Activated CD8-positive, alpha-beta memory T cell treated with anti-CD3 and anti-CD28 coated beads, Interleukin-2, amount 10 ng/mL, durations not matched to agents 7 days and 5 days (primary cell): ENCODE data around the gene ZFP36. TPM values are rescaled to one million over a fixed set of nuclear protein-coding genes. Genes with fewer than 3 reads are reported as not detected.

ENCODE experiments used
- ATAC-seq: fragments of 150-1000 bp; cut with Tn5 transposase; one replicate; pipeline ENCODE4 v1.10.0; 2021; ENCODE audit warnings: moderate library complexity
- CTCF ChIA-PET: fragments of 350-600 bp; sonication (Branson Sonifier 250); formaldehyde crosslinking; loops from one replicate; lab custom pipeline; 2021; ENCODE audit warnings: antibody characterized with exemption; lab: Charles Lee
- DNase-seq: peaks from one replicate; pipeline ENCODE4 v3.0.0-alpha.2; 2020
- H3K27ac Mint-ChIP-seq: one replicate; pipeline ENCODE4 v1.8.0; 2021; ENCODE audit warnings: mild to moderate bottlenecking, mixed read lengths
- H3K27me3 Mint-ChIP-seq: one replicate; pipeline ENCODE4 v1.8.0; 2021; ENCODE audit warnings: mixed read lengths
- H3K36me3 Mint-ChIP-seq: one replicate; pipeline ENCODE4 v1.8.0; 2021; ENCODE audit warnings: mild to moderate bottlenecking, mixed read lengths
- H3K4me1 Mint-ChIP-seq: one replicate; pipeline ENCODE4 v1.8.0; 2021; ENCODE audit warnings: mixed read lengths
- H3K4me3 Mint-ChIP-seq: one replicate; pipeline ENCODE4 v1.8.0; 2021; ENCODE audit warnings: mild to moderate bottlenecking, moderate library complexity, mixed read lengths
- H3K9me3 Mint-ChIP-seq: one replicate; pipeline ENCODE4 v1.8.0; 2022; ENCODE audit warnings: low read depth, mixed read lengths
- total RNA-seq, 2 experiments: library from RNA; stranded (reverse); gene quantifications; one replicate each; pipeline ENCODE4 v1.2.3, GENCODE V29; 2021

Gene ZFP36
- total RNA-seq, 2 experiments from 2014 or later, result 45.1 to 107 TPM

GRCh38 chr19:39405261-39405957, 1.2 kb upstream of the ZFP36 start:
- Mint-ChIP-seq H3K27me3 (no peaks in the 10 kb centered on the region), H3K4me1 (peaks cover 56% of the 10 kb centered on the region), H3K4me3 (no peak overlapping the region), H3K36me3 (peaks cover 22% of the 10 kb centered on the region), H3K27ac (peak overlapping the region; percentile 89), H3K9me3 (no peaks in the 10 kb centered on the region)
- CTCF ChIA-PET, result interaction anchor here (0.9 to 4.5 kb wide), 4 partner anchors 7 to 194 kb away, joined by 3 to 76 read pairs (median 4); partner anchors contain the start of genes MED29 and PAF1
- no peak for ATAC-seq
- DNase-seq, result no peak

GRCh38 chr19:39405958-39406655, 540 bp upstream of the ZFP36 start:
- Mint-ChIP-seq H3K4me1 (peaks cover 57% of the 10 kb centered on the region), H3K36me3 (peaks cover 25% of the 10 kb centered on the region), H3K4me3 (peak overlapping the region; percentile 84), H3K27ac (peak overlapping the region; percentile 89), H3K9me3 (no peaks in the 10 kb centered on the region), H3K27me3 (no peaks in the 10 kb centered on the region)
- DNase-seq, result peak; percentile 93
- ATAC-seq, result peak; percentile 6
- CTCF ChIA-PET, result interaction anchor here (4.5 kb wide), 1 partner anchor 8 kb away, joined by 76 read pairs; no protein-coding TSS in a partner anchor

- H3K9me3 Mint-ChIP-seq, result no peaks in the 10 kb centered on the region
- H3K4me3 Mint-ChIP-seq, result peak overlapping the region; percentile 84
- H3K27ac Mint-ChIP-seq, result peak overlapping the region; percentile 98
- ATAC-seq (no peak), DNase-seq (no peak)
- no peaks in the 10 kb centered on the region for H3K27me3 Mint-ChIP-seq
- CTCF ChIA-PET, result interaction anchor here (1.3 to 4.5 kb wide), 3 partner anchors 9 to 68 kb away, joined by 3 to 76 read pairs (median 13); partner anchors contain the start of genes MED29 and PAF1
- H3K36me3 Mint-ChIP-seq, result peaks cover 27% of the 10 kb centered on the region
- peaks cover 54% of the 10 kb centered on the region for H3K4me1 Mint-ChIP-seq
These were observed 688 bp downstream of the ZFP36 start for GRCh38 chr19:39407410-39407659.

- Mint-ChIP-seq H3K4me1 (peaks cover 50% of the 10 kb centered on the region), H3K36me3 (peaks cover 27% of the 10 kb centered on the region), H3K27me3 (no peaks in the 10 kb centered on the region), H3K27ac (peak overlapping the region; percentile 98), H3K9me3 (no peaks in the 10 kb centered on the region), H3K4me3 (peak overlapping the region; percentile 84)
- CTCF ChIA-PET, result interaction anchor here (1.3 to 4.5 kb wide), 4 partner anchors 10 to 68 kb away, joined by 3 to 76 read pairs (median 9); partner anchors contain the start of genes MED29, PAF1 and RPS16
- DNase-seq, result peak; percentile 92
- ATAC-seq, result peak; percentile 3
These were observed 1.2 kb downstream of the ZFP36 start for GRCh38 chr19:39407660-39408391.

GRCh38 chr19:39408392-39409207, 2.0 kb downstream of the ZFP36 start:
- CTCF ChIA-PET, result interaction anchor here (1.0 to 4.5 kb wide), 5 partner anchors 10 to 81 kb away, joined by 3 to 76 read pairs (median 5); partner anchors contain the start of genes MED29, PAF1 and RPS16
- Mint-ChIP-seq H3K4me1 (peaks cover 47% of the 10 kb centered on the region), H3K27me3 (no peaks in the 10 kb centered on the region), H3K9me3 (no peaks in the 10 kb centered on the region), H3K4me3 (peak overlapping the region; percentile 84), H3K36me3 (peaks cover 27% of the 10 kb centered on the region), H3K27ac (peak overlapping the region; percentile 98)
- ATAC-seq, result no peak
- peak; percentile 61 for DNase-seq

GRCh38 chr19:39409208-39410016, 2.8 kb downstream of the ZFP36 start:
- peak overlapping the region; percentile 98 for H3K27ac Mint-ChIP-seq

GRCh38 chr19:39410017-39410830, 3.6 kb downstream of the ZFP36 start:
- peak overlapping the region; percentile 87 for H3K27ac Mint-ChIP-seq
- H3K27me3 Mint-ChIP-seq, result no peaks in the 10 kb centered on the region
- H3K4me3 Mint-ChIP-seq, result peak overlapping the region; percentile 84
- DNase-seq, result peak; percentile 82
- H3K9me3 Mint-ChIP-seq, result no peaks in the 10 kb centered on the region
- H3K4me1 Mint-ChIP-seq, result peaks cover 50% of the 10 kb centered on the region
- CTCF ChIA-PET, result interaction anchor here (4.5 kb wide), 1 partner anchor 12 kb away, joined by 76 read pairs; no protein-coding TSS in a partner anchor
- H3K36me3 Mint-ChIP-seq, result peaks cover 31% of the 10 kb centered on the region
- peak; percentile 20 for ATAC-seq

More at GRCh38 chr19:39409208-39410016, 2.8 kb downstream of the ZFP36 start:
- ATAC-seq (peak; percentile 5), DNase-seq (peak; percentile 93)
- Mint-ChIP-seq H3K36me3 (peaks cover 29% of the 10 kb centered on the region), H3K9me3 (no peaks in the 10 kb centered on the region), H3K4me3 (peak overlapping the region; percentile 84), H3K27me3 (no peaks in the 10 kb centered on the region), H3K4me1 (peaks cover 50% of the 10 kb centered on the region)
- CTCF ChIA-PET, result interaction anchor here (1.0 to 4.5 kb wide), 4 partner anchors 11 to 82 kb away, joined by 3 to 76 read pairs (median 9); partner anchors contain the start of genes MED29, PAF1 and RPS16

GRCh38 chr19:39410831-39411080, 4.1 kb downstream of the ZFP36 start:
- Mint-ChIP-seq H3K9me3 (no peaks in the 10 kb centered on the region), H3K4me1 (peaks cover 47% of the 10 kb centered on the region)
- no peak for DNase-seq

GRCh38 chr19:39411081-39411831, 4.6 kb downstream of the ZFP36 start:
- no peaks in the 10 kb centered on the region for H3K9me3 Mint-ChIP-seq
- H3K36me3 Mint-ChIP-seq, result peaks cover 31% of the 10 kb centered on the region
- CTCF ChIA-PET, result interaction anchor here (1.0 to 2.3 kb wide), 20 partner anchors 9 to 301 kb away, joined by 3 to 152 read pairs (median 6); partner anchors contain the start of genes GMFG, MED29, PAF1 and RPS16
- peaks cover 42% of the 10 kb centered on the region for H3K4me1 Mint-ChIP-seq
- no peaks in the 10 kb centered on the region for H3K27me3 Mint-ChIP-seq
- DNase-seq, result no peak
- peak overlapping the region; percentile 87 for H3K27ac Mint-ChIP-seq
- ATAC-seq, result no peak
- peak overlapping the region; percentile 84 for H3K4me3 Mint-ChIP-seq

More at GRCh38 chr19:39410831-39411080, 4.1 kb downstream of the ZFP36 start:
- Mint-ChIP-seq H3K27ac (peak overlapping the region; percentile 87), H3K36me3 (peaks cover 31% of the 10 kb centered on the region), H3K4me3 (peak overlapping the region; percentile 84), H3K27me3 (no peaks in the 10 kb centered on the region)
- no peak for ATAC-seq
- CTCF ChIA-PET, result interaction anchor here (1.9 to 2.3 kb wide), 3 partner anchors 9 to 289 kb away, joined by 7 to 152 read pairs (median 46); no protein-coding TSS in a partner anchor

GRCh38 chr19:39411832-39412099, 5.1 kb downstream of the ZFP36 start:
- DNase-seq (peak; percentile 95), ATAC-seq (peak; percentile 34)
- peak overlapping the region; percentile 87 for H3K27ac Mint-ChIP-seq
- H3K9me3 Mint-ChIP-seq, result no peaks in the 10 kb centered on the region
- H3K27me3 Mint-ChIP-seq, result no peaks in the 10 kb centered on the region
- peak overlapping the region; percentile 84 for H3K4me3 Mint-ChIP-seq
- CTCF ChIA-PET, result interaction anchor here (0.7 to 2.3 kb wide), 22 partner anchors 10 to 301 kb away, joined by 3 to 152 read pairs (median 6); partner anchors contain the start of genes EID2B, GMFG, MED29 and PAF1
- peaks cover 41% of the 10 kb centered on the region for H3K4me1 Mint-ChIP-seq
- H3K36me3 Mint-ChIP-seq, result peaks cover 31% of the 10 kb centered on the region
